ENCODE measurements around the gene MCU.
"Not testable (repeated sequence)": the region's sequence is repeated elsewhere in the genome, so short reads cannot be mapped to it uniquely, and the experiment has no call there.

Gene MCU

DNA sequence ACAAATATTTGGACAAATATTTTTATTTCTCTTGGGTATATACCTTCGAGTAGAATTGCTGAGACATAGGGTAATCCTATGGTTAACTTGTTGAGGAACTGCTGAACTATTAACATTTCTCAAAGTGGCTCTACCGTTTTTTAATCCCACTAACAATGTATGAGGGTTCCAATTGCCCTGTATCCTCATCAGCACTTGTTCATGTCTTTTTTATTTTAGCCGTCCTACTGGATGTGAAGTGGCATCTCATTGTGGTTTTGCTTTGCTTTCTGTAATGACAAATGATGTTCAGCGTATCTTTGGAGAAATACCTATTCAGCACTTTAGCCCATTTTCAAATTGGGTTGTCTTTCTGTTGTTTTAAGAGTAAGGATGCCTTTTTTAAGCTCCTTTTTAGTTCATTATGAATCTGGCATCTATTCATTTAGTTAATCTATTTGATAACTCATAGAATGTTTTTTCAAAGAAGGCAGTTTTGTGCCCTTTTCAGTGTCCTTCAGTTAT is 40.0 kb downstream of the MCU start:
- no peak for DNase-seq (ENCODE audit: low spot score)

DNA sequence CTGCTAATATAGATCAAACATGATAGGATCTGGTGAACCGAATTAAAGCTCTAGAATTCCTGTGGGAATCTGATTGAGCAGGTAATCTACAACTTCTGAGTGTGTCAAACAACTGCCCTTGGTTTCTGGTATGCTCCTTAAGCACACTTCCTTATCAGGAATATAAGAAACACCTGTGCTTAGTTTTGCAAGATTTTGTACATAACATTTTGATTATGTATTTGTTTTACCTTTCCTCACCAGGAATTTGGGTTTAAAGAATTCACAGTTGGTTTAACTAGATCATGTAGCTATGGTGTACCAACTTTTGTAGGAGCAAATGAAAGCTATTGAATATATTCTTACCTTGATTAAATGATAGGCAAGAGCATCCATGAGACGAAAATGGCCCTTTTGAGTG is 40.6 kb downstream of the MCU start:
- no peak for DNase-seq (ENCODE audit: low spot score)

DNA sequence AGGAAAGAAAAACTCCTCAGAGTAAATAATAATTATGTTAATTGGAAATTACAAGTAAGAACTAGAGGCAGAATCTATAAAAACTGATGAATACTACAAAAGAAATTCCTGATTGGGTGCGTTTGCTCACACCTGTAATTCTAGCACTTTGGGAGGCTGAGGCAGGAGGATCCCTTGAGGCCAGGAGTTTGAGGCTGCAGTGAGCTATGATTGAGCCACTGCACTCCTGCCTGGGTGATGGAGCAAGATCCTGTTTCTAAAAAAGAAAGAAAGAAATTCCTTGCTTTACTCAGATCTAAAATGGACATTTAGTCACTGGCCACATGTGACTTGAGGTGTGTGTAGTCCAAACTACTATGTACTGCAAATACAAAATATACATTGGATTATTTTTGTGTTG is 42.0 kb downstream of the MCU start:
- DNase-seq (ENCODE audit: low spot score), result no peak

DNA sequence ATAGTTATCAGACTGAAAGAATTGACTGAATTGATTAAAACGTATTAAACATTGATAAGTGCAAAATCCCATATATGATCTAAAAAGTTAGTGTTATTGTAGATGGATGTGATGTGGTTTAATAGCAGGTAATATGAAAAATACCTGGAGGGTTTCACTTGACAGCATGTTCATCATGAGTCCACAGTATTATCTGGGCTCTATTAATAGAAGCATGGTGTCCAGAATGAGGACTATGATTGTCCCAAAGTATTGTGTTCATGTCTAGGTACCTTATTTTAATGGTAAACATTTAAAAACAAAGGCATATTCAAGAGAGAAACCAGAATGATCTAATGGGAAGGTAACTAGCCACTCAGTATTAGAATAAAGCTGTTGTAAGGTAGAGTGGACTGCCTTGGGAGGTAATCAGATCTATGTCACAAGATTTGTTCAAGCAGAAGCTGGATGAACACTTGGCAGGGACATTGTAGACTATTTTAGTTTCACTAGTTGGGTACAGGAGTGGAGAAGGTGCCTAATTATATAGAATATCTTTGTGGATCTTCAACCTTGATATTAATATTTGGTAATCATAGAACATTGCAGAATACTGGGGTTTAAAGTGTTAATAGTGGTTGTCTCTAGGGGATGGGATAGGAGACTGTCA is 43.5 kb downstream of the MCU start:
- no peak for DNase-seq (ENCODE audit: low spot score)

DNA sequence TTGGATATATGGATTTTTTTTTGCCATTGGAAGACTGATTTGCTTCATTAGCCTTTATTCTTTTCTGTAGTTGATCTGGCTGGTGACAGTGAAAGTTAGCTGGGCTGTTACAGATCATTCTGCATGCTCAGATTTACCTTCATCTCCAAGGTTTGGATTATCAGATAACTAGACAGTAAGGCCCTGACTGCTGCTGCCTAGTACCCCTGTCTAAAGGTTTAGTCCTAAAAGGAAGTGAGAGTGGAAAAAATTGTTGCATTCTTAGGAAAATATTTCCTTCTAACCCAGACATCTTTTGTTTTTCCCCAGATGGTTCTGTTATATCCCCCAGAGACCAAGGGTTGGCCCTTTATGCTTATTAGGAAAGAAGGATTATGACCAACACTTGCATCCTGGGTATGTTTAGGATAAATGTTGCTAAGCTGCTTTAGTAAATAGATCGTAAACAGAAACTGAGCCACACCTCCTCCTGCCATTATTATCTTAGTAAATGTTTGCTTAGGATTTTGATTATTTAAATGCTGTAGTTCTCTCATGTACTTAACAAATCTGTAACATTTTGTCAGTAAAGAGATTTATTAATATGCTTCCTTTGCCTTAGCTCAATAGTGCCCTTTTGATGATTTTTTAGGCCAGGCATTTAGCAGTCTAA is 44.4 kb downstream of the MCU start:
- no peak for DNase-seq (ENCODE audit: low spot score)

DNA sequence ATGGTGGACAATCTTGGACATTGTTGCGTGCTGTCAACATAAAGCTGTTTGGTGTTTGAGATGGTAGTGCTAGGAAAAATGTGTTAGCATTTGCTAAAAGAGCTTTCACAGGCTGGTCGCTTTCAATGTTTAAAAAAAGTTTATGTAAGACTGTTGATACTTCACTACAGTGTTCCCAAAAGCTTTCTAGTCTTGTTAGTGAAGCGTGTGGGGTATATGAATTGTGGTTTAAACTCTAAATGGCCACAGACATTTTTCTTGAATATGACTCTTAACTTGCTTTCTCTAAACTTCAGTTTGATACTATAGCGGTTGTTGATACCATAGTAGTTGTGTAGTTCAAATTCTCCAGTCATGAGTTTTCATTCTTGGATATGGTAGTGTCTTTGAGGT is 44.9 kb downstream of the MCU start:
- no peak for DNase-seq (ENCODE audit: low spot score)

DNA sequence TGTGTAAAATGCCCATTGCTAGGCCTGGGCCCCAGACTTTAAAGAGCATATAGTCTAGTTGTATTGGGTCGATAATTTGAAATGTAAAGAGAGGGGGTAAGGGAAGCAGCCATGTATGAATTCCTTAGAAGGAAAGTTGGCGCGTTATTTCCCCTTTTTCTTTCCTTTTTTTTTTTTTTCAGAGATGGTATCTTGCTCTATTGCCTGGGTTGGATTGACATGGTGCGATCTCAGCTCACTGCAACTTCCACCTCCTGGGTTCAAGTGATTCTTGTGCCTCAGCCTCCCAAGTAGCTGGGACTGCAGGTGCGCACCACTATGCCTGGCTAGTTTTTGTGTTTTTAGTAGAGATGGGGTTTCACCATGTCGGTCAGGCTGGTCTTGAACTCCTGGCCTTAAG is 45.4 kb downstream of the MCU start:
- DNase-seq (ENCODE audit: low spot score), result not testable (repeated sequence)

DNA sequence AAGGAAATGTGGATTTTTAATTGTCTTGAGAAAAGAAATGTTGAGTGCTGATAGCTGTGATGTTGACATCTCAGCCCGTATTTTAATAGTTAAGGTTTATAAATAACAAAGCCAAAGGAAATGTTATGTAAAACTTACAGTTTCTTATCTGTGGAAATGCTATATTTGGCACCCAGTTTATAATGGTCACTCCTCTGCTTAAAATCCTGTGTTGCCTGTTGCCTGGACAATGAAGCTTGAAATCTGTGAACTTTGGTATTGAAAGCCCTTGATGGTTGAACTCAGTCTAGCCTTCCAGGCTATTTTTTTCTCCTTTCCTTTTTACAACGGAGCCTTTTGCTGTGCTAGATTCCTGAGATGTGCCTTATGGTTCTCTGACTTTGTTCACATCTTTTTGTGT is 46.5 kb downstream of the MCU start:
- DNase-seq (ENCODE audit: low spot score), result no peak

DNA sequence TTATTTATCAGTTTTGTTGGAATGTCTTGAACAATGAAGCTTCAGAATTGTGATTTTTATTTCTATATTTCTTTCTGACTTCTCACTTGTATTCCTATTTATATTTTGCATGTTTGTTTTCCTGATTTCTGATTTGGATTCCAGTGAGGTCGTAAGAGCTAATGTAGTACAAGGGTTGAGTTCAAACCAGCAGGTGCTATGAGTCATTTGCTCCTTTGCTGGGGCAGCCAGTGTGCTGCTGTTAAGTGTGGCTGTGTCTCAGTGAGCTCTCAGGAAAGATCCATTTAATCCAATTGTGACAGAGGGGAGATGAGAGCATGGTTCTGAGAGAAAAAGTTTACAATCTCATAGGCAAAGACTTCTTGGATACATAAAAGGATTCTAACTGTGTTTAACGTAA is 48.6 kb downstream of the MCU start:
- no peak for DNase-seq (ENCODE audit: low spot score)

DNA sequence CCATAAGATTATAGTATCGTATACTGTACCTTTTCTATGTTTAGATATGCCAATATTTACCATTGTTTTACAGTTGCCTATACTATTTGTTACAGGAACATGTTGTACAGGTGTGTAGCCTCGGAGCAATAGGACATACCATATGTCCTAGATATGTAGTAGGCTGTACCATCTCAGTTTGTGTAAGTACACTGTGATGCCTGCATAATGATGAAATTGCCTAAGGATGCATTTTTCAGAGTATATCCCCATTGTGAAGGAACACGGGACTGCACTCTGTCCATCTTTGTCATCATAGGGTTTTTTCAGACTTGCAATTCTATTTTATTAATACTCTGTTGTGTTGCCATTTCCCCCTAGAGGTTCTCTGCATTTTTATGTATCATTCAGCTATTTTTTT is 50.1 kb downstream of the MCU start:
- DNase-seq (ENCODE audit: low spot score), result no peak

DNA sequence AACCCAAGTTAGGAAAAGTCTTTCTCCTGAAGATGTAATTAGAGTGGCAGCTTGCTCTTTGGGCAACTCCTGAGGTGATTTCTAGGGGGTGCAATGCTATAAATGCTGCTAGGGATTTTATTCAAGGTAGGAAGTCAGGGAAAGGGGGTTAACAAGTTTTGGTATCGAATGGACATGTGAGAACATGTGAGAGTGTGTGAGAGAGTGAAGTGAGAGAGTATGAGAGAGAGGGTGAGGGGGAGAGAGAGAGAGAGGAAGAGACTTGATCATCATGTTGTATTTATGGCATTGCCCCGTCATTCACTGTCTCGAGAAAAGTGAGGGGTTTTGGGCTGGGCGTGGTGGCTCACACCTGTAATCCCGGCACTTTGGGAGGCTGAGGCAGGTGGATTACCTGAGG is 50.9 kb downstream of the MCU start:
- no peak for DNase-seq (ENCODE audit: low spot score)

DNA sequence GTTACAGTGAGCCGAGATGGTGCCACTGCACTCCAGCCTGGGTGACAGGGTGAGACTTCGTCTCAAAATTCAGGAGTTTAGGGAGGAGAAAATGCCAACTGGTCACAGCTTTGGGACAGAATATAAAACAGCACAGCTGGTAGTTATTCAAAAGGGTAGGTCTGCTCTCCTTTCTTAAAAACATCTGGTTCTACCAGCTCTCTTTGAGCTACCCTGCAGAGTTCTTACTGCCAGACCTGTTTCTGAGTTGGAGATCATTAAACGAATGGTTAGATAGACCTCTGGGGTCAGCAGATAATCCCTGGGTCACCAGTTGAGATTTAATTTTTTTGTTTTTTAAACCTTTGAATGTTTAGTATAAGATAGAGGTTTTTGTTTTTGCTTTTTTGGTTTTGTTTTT is 52.6 kb downstream of the MCU start:
- DNase-seq (ENCODE audit: low spot score), result no peak

DNA sequence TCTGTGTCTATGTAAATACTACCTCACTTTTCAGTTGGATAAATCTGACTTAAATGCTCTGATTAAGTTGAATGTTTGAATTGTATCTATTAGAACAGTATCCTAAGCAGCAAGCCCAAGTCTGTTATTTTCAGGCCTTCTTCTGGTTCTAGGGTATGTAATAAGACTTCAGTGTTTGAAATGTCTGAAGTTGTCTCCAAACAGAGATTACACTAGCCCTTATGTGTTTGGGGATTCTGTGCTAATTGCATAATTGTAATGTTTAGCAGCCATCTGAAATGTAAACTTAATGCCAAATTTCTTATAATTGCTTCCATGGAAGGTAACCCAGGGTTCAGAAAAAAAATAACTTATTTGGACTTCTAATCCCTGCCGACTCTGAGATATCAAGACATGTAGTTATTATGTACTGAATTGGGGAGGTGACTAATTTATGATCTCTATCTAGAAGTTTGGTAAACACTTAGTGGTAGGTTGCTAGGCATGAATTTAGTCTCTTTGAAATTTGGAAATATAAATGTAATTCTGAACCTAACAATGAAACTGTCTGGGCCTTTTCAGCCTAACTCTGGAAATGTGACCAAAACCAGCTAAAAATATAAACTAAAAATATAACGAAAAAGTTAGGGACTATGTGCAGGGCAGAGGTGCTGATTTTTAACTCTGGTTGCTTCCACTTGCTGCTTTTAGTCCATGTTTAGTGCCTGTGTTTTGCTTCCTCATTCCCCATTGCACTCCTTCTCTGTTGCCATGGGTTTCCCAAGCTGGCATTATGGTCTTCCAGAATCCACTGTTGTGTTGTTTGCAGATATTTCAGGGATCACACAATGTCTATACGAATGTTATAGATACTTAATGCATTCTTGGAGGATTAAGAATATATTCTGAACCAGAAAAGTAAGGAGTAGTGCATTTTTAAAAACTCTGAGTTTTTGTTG is 54.8 kb downstream of the MCU start:
- DNase-seq (ENCODE audit: low spot score), result no peak

DNA sequence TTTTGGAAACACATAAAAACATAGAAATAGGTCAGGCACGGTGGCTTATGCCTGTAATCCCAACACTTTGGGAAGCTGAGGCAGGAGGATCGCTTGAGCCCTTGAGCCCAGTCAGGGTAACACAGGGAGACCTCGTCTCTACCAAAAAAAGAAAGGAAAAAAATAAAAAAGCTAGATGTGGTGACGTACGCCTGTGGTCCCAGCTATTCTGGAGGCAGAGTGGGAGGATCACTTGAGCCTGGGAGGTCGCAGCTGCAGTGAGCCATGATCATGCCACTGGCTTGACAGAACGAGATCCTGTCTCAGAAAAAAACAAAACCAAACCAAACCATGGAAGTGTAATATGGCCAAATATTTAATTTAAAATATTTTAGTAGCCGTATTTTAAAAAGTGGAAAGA is 55.6 kb downstream of the MCU start:
- DNase-seq (ENCODE audit: low spot score), result no peak

DNA sequence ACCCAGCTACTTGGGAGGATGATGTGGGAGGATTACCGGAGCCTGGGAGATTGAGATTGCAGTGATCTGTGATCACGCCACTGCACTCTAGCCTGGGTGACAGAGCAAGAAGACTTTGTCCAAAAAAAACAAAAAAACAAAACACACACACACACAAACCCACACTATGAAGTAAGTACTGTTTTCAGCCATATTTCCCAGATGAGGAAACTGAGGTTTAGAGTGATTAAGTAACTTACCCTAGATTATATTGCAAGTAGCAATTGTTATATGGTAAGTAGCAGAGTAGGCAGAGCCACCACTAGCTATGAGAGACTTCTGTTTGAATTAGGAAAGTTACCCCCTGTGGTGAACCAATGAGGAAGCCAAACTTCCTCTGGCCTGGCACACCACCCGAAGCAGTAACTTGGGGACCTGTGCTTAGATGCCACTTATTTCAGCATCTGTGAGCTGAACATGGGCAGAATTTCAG is 61.9 kb downstream of the MCU start:
- DNase-seq (ENCODE audit: low spot score), result no peak

DNA sequence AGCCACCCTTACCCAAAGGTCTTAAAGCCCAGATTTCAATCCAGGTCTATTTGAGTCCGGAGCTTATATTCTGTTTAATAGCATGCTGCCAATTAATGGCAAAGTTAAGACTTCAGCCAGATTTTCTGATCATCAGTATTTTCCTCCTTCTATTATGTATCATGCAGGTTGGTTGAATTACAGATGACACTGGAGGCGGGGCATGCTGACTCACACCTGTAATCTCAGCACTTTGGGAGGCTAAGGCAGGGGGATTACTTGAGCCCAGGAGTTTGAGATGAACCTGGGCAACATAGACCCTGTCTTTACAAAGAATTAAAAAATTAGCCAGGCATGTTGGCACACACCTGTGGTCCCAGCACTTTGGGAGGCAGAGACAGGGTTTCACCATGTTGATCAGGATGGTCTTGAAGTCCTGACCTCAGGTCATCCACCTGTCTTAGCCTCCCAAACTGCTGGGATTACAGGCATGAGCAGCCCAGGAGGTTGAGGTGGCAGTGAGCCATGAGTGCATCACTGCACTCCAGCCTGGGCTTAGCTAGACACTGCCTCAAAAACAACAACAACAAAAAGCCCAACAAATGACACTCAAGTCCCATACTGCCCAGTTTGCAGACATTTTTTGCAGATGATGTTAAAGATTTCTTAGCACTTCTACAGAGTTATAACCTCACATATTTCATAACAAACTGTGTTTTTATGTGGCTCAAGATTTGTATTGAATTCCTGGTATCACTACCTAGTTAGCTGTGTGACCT is 62.5 kb downstream of the MCU start:
- DNase-seq (ENCODE audit: low spot score), result no peak

DNA sequence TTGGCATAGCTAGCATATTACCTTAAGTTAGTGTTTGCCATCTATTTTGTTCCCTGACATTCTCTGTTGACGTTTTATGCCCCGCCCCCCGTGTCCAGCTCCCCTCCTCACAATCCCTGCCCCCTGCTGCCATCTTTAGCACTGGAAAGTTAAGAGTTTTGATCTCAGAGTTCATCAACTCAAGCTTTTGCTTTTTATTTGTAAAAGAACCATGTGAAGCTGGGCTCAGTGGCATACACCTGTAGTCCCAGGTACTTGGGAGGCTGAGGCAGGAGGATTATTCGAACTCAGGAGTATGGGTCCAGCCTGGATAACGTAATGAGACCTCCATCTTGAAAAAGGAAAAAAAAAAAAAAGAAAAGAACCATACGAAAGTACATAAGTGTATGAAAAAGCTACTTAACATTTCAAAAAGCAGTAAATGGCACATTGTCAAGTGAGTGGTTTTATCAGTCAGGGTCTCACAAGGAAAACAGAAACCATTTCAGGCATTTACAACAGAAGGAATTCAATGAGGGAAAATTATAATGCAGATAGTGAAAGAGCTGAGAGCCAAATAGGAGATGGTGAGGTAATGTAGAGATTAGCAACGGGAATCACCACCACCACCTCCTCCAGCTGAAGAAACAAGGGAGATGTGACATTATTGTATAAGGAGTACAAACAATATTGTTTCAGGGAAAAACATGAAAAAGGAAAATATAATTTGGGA is 64.9 kb downstream of the MCU start:
- DNase-seq (ENCODE audit: low spot score), result no peak

DNA sequence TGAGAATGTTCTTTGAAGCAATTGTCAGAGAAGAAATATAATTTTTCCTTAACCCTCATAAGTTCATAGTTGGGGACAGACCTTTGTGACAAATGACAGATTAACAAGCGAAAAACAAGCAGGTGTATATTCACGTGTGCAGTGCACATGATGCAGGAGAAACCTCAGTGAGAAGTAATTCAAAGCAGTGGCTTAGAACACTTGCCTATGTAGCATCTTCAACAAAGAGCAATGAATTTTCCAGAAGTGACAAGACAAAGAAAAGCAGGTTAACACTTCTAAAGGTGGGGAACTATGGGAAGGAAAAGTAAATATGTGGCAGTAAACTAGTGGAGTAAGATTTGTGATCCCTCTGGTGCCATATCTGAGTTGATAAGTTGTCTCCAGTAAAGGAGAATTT is 65.8 kb downstream of the MCU start:
- DNase-seq (ENCODE audit: low spot score), result no peak

DNA sequence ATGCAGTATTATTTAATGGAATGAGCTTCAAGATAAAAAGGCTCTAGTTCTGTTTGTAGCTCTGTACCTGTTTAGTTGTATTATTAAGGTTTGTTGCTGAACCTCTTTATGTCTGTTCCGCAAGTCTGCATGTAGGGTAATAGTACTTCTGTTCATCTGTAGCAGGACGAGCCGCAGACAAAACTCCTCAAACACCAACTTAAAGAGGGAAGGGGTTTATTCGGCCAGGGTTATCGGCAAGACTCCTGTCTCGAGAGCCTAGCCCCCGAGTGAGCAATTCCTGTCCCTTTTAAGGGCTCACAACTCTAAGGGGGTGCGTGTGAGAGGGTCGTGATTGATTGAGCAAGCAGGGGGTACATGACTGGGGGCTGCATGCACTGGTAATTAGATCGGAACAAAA is 67.0 kb downstream of the MCU start:
- DNase-seq (ENCODE audit: low spot score), result not testable (repeated sequence)

DNA sequence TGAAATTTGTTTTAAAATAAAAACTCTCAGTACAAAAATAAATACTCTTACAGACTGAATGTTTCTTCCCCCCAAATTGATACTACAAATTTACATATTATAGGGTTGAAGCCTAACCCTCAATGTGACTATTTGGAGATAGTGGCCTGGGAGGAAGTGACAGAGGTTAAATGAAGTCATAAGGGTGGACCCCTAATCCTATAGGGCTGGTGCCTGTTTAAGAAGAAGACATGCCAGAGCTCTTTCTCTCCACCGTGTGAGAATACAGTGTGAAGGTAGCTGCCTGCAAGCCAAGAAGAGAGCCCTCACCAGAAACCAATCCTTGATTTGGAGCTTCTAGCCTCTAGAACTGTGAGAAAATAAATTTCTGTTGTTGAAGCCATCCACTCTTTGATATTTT is 67.6 kb downstream of the MCU start:
- no peak for DNase-seq (ENCODE audit: low spot score)

DNA sequence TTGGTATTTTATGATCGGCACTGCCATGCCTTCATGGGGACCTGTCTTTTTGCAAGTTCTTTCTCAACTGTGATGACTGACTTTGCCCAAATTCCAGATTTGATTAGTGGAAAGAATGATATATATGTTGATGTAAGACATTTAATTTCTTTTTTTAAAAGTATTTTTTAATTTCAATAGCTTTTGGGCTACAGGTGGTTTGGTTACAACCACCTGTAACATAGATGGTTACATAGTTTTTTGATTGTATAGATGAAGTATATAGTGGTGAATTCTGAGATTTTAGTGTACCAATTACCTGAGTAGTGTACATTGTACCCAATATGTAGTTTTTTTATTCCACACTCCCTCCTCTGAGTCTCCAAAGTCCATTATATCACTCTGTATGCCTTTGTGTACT is 69.6 kb downstream of the MCU start:
- DNase-seq (ENCODE audit: low spot score), result no peak
